ENCODE results near the gene TMEM69. TPM values are rescaled to one million over a fixed set of nuclear protein-coding genes. Genes with fewer than 3 reads are reported as not detected.
"Not testable (repeated sequence)": the region's sequence is repeated elsewhere in the genome, so short reads cannot be mapped to it uniquely, and the experiment has no call there.

TMEM69 gene
- total RNA-seq, 1 experiment from 2014 or later = 49.4 TPM

DNA sequence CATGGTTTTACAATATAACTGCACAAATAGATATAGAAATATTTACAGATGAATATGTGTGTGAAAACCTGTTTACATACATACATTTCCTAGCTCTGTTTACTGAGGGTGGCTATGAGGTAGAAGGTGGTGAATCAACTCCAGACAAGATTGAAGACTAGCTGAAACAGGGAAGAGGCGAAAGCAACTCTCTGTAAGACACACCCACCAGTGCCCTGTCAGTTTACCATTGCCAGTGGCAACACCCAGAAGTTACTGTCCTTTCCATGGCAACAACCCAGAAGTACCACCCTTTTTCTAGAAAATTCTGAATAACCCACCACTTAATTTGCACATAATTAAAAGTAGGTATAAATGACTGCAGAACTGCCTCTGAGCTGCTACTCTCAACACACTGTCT is 16.7 kb downstream of the TMEM69 start:
- Histone ChIP-seq H3K27ac (no peak overlapping the region), H3K4me2 (no peak overlapping the region), H4K20me1 (ENCODE audit: insufficient read depth) (no peaks in the 10 kb centered on the region), H3K9me3 (ENCODE audit: insufficient read depth, low read depth) (no peaks in the 10 kb centered on the region), H3K4me3 (no peak overlapping the region), H3K9me2 (ENCODE audit: insufficient read depth) (no peaks in the 10 kb centered on the region), H3K79me2 (ENCODE audit: low read depth) (no peaks in the 10 kb centered on the region), H2AFZ (no peak overlapping the region), H3K27me3 (ENCODE audit: insufficient read depth, low read depth) (no peaks in the 10 kb centered on the region), H3K36me3 (ENCODE audit: low read depth) (no peaks in the 10 kb centered on the region), H3F3A (ENCODE audit: insufficient read depth, low read depth) (0 out of 2 replicates have a peak, but pooled peaks cover 6% of the 10 kb centered on the region), H3K4me1 (replicated peaks; ENCODE audit: insufficient read depth) (no peaks in the 10 kb centered on the region)
- no peak for DNase-seq
- ChIA-PET POLR2A (ENCODE audit: unreplicated experiment) (interaction anchor here (0.6 kb wide), 1 partner anchor 33 kb away, joined by 5 read pairs; no protein-coding TSS in a partner anchor), CTCF (no interaction called here)
- intact Hi-C loops (cut with micrococcal nuclease; ENCODE audit: unreplicated experiment) = no loop called here
- TF ChIP-seq, protein P1, sequence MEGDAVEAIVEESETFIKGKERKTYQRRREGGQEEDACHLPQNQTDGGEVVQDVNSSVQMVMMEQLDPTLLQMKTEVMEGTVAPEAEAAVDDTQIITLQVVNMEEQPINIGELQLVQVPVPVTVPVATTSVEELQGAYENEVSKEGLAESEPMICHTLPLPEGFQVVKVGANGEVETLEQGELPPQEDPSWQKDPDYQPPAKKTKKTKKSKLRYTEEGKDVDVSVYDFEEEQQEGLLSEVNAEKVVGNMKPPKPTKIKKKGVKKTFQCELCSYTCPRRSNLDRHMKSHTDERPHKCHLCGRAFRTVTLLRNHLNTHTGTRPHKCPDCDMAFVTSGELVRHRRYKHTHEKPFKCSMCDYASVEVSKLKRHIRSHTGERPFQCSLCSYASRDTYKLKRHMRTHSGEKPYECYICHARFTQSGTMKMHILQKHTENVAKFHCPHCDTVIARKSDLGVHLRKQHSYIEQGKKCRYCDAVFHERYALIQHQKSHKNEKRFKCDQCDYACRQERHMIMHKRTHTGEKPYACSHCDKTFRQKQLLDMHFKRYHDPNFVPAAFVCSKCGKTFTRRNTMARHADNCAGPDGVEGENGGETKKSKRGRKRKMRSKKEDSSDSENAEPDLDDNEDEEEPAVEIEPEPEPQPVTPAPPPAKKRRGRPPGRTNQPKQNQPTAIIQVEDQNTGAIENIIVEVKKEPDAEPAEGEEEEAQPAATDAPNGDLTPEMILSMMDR (conservative IDR thresholded peaks at IDR 0.05) = no peak
- no peak for TF ChIP-seq EZH2 (IDR thresholded peaks at IDR 0.05; ENCODE audit: low read depth)
- BruUV-seq (replicated peaks) = no TSS peak

- H3K36me3 ChIP-seq (ENCODE audit: low read depth) = no peaks in the 10 kb centered on the region
- no peaks in the 10 kb centered on the region for H3K9me3 ChIP-seq (ENCODE audit: insufficient read depth, low read depth)
- POLR2A ChIA-PET (ENCODE audit: unreplicated experiment) = no interaction called here
- H4K20me1 ChIP-seq (ENCODE audit: insufficient read depth) = no peaks in the 10 kb centered on the region
- no peak overlapping the region for H3K4me2 ChIP-seq
- no peak for TF ChIP-seq EZH2 (IDR thresholded peaks at IDR 0.05; ENCODE audit: low read depth)
- TF ChIP-seq, protein P1 (conservative IDR thresholded peaks at IDR 0.05) = no peak
- no peaks in the 10 kb centered on the region for H3F3A ChIP-seq (ENCODE audit: insufficient read depth, low read depth)
- no peaks in the 10 kb centered on the region for H3K79me2 ChIP-seq (ENCODE audit: low read depth)
- H2AFZ ChIP-seq = no peak overlapping the region
- BruUV-seq (replicated peaks) = no TSS peak
- CTCF ChIA-PET = interaction anchor here (0.6 kb wide), 1 partner anchor 708 kb away, joined by 5 read pairs; no protein-coding TSS in a partner anchor
- H3K27me3 ChIP-seq (ENCODE audit: insufficient read depth, low read depth) = no peaks in the 10 kb centered on the region
- no peaks in the 10 kb centered on the region for H3K9me2 ChIP-seq (ENCODE audit: insufficient read depth)
- no peak overlapping the region for H3K27ac ChIP-seq
- no peaks in the 10 kb centered on the region for H3K4me1 ChIP-seq (replicated peaks; ENCODE audit: insufficient read depth)
- no peak overlapping the region for H3K4me3 ChIP-seq
- no peak for DNase-seq
- intact Hi-C loops (cut with micrococcal nuclease; ENCODE audit: unreplicated experiment) = no loop called here
Measured at GRCh38 chr1:45713711-45714110, 25.7 kb downstream of the TMEM69 start.

DNA sequence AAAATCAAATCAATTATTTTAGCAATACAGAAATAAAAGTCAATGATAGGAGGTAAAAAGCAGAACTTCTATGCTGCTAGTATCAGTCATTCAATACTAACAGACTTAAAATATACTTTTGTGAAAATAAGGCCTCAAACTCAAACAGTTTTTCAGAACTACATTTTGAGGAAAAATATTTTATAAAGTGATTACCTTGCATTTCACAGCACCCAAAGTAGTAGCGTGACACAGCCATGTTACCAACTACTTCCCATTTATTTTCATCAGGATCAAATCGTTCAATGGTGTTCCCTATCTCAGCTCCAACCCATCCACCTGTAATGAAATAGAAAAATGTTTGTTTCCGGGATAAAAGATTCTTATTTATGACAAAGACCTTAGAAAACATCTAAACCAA is 28.7 kb downstream of the TMEM69 start:
- H3K4me2 ChIP-seq = no peak overlapping the region
- H3K9me3 ChIP-seq (ENCODE audit: insufficient read depth, low read depth) = no peaks in the 10 kb centered on the region
- H3K4me1 ChIP-seq (replicated peaks; ENCODE audit: insufficient read depth) = no peaks in the 10 kb centered on the region
- H3F3A ChIP-seq (ENCODE audit: insufficient read depth, low read depth) = no peaks in the 10 kb centered on the region
- no peak overlapping the region for H3K27ac ChIP-seq
- no peaks in the 10 kb centered on the region for H3K36me3 ChIP-seq (ENCODE audit: low read depth)
- H4K20me1 ChIP-seq (ENCODE audit: insufficient read depth) = peaks cover 5% of the 10 kb centered on the region; the same call in 1 of the 2 replicates
- no peaks in the 10 kb centered on the region for H3K27me3 ChIP-seq (ENCODE audit: insufficient read depth, low read depth)
- CTCF ChIA-PET = no interaction called here
- TF ChIP-seq EZH2 (IDR thresholded peaks at IDR 0.05; ENCODE audit: low read depth) = no peak
- TF ChIP-seq, protein P1 (conservative IDR thresholded peaks at IDR 0.05) = no peak
- BruUV-seq (replicated peaks) = no TSS peak
- H3K9me2 ChIP-seq (ENCODE audit: insufficient read depth) = no peaks in the 10 kb centered on the region
- intact Hi-C loops (cut with micrococcal nuclease; ENCODE audit: unreplicated experiment) = no loop called here
- H3K4me3 ChIP-seq = no peak overlapping the region
- no peak overlapping the region for H2AFZ ChIP-seq
- POLR2A ChIA-PET (ENCODE audit: unreplicated experiment) = no interaction called here
- DNase-seq = no peak
- H3K79me2 ChIP-seq (ENCODE audit: low read depth) = no peaks in the 10 kb centered on the region

GRCh38 chr1:45717386-45717785 is 29.4 kb downstream of the TMEM69 start:
- H3F3A ChIP-seq (ENCODE audit: insufficient read depth, low read depth); BruUV-seq (replicated peaks); H3K27me3 ChIP-seq (ENCODE audit: insufficient read depth, low read depth); H3K4me2 ChIP-seq; H2AFZ ChIP-seq; H3K27ac ChIP-seq; H3K4me3 ChIP-seq; H3K9me3 ChIP-seq (ENCODE audit: insufficient read depth, low read depth); CTCF ChIA-PET; H4K20me1 ChIP-seq (ENCODE audit: insufficient read depth); intact Hi-C loops (cut with micrococcal nuclease; ENCODE audit: unreplicated experiment); H3K79me2 ChIP-seq (ENCODE audit: low read depth); H3K4me1 ChIP-seq (replicated peaks; ENCODE audit: insufficient read depth); H3K9me2 ChIP-seq (ENCODE audit: insufficient read depth); POLR2A ChIA-PET (ENCODE audit: unreplicated experiment); H3K36me3 ChIP-seq (ENCODE audit: low read depth): not testable (repeated sequence)
- peak in 1 of 2 experiments; percentile 10 for DNase-seq
